Occipital lobe (tissue), 2 donors: ENCODE data around the gene GH1. TPM values are rescaled to one million over a fixed set of nuclear protein-coding genes. Genes with fewer than 3 reads are reported as not detected.

Experiments used
- DNase-seq: peaks from one replicate; lab custom pipeline; 2025; lab: John Stamatoyannopoulos, UW
- total RNA-seq: library from RNA; depleted of rRNA; stranded (reverse); fragments of >200 nt; gene quantifications from one replicate; pipeline ENCODE4 v1.2.3, GENCODE V29; 2014

Gene GH1
- total RNA-seq, 1 donor from 2014 or later, result not detected

DNA sequence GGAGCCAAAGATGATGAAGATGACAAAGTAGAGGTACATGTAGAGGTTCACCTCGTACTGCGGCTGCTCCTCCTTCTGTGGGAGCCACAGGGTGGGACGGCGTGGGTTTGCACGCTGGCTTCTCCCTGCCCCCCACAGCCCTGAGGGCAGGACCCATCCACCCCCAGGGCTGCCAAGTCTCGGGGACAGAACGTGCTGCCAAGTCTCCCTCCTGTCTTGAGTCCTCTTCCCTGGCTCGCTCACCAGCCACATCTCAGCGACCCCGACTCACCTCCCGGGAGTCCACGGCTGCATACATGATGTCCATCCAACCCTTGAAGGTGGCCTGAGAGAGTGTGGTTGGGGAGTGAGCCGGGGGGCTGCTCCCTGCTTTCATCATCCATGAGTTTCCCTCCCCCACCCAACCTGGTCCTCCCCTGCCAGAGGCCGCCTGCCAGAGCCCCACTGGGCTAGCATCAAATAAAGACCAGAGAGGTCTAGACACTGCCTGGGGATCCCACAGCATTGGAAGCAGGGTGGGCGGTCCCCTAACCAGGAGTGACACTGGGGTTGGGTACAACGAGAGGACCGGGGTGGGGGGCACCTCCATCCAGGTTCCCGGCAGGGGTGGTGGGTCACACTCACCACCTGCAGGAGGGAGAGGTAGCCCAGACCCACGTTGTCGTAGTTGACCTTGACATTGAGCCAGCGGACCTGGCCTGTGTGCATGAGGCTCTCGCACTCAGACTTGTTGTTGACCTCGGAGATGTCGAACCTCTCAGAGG is 26.3 kb upstream of the GH1 start:
- no peak for DNase-seq

GRCh38 chr17:63943745-63944144 is 25.1 kb upstream of the GH1 start:
- DNase-seq, result no peak

DNA sequence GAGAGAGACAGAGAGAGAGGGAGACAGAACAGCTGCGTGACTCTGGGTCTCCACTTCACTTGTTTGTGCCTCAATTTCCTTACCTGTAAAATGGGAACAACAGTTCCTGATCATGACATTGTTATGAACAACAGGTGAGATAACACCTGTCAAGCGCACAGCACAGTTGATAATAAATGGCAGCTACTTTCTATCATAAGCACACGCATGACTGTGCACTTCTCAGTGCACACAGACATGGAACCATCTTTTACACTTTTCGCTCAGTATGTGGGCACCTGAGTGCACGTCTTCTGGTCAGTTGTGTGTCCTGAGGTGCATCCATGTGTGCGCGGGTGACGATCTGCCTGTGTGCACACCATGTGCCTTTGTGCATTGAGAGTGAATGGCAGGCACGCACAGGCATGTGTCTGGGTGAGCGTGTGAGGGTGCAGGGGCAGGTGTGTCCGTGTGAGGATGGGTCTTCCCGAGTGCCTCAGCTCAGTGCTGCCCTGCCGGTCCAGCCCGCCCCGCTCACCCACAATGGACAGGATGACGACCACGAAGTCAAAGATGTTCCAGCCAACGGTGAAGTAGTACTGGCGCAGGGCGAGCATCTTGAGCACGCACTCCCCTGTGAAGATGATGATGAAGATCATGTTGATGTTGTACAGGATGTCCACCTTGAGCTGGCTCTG is 23.8 kb upstream of the GH1 start:
- no peak for DNase-seq

DNA sequence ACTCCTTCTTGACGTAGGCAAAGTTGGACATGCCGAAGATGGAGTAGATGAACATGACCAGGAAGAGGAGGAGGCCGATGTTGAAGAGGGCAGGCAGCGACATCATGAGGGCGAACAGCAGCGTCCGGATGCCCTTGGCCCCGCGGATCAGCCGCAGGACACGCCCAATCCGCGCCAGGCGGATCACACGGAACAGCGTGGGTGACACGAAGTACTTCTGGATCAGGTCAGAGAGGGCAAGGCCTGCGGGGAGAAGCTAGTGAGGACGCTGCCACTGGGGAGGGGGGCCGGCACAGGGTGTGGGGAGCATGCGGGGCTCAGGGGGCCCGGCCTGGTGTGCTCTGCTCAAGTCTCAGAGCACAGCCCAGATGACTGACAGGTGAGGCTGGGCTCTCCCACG is 23.1 kb upstream of the GH1 start:
- DNase-seq, result no peak

DNA sequence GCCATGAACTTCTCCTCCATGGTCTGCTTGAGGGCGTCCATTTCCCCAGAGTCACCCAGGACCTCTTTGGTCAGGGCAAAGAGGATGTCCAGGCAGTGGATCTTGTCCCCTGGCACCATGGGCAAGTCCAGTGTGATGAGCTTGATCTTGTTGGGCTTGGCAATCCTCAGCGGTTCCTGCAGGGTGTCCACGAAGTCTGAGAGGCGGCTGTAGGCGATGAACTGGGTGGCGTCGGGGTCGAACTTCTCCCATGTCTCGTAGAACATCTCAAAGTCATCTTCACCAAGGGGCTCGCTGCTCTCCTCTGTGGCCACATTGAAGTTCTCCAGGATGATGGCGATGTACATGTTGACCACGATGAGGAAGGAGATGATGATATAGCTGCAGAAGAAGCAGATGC is 22.5 kb upstream of the GH1 start:
- no peak for DNase-seq

DNA sequence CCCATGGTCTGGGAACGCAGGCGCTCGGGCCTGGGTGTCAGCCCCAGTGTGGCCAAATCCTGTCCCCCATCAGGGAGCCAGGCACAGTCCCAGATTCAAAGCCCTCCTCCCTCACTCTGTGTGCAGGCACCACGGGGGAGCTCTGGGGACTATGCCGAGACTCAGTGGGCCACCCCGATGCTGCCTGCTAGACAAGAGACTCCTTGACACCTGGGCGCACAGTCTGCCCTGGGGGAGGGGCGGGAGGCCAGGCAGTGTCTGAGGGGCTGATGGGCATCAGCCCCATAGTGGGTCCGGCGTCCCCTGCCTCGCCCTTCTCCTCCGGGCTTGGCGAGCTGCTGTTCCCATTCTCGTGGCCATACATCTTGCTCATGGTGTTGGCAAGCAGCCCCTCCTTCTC is 21.9 kb upstream of the GH1 start:
- DNase-seq, result no peak

- no peak for DNase-seq
Measured at GRCh38 chr17:63939884-63940283, 21.2 kb upstream of the GH1 start.

DNA sequence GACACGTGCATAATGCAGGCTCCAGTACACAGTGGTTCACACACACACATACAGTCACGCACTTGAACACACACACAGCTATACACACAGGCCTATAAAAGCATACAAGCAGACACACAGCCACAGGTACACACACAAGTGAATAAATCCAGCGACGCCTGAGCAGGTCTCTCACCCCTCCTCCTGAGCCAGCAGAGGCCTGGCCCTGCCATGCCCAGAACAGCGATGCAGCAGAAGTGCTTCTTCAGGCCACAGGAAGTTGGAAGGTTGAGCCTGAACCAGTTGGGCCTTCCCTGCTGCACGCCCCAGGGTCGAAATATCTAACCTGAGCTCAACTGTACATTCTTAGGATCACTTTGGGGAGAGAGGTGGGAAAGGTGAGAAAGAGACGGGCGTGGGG is 20.8 kb upstream of the GH1 start:
- DNase-seq, result no peak

- DNase-seq, result no peak
Measured at GRCh38 chr17:63937920-63938319, 19.3 kb upstream of the GH1 start.

DNA sequence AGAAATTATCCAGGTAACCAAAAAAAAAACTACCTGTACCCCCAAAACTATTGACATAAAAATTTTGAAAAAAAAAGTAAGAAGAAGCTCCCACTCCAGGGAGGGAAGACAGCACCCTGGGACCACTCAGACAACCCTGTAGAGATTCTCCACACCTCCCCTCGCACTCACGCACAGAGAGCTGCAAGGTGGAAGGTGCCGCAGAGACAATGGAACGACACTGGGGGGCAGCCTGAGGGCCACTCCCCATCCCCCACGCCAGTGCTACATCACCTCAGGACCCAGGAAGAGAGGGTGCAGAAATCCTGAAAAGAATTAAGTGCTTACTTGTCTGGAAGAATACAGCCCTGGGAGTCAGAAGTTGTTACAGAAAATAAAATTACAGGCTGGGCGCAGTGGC is 18.7 kb upstream of the GH1 start:
- no peak for DNase-seq

DNA sequence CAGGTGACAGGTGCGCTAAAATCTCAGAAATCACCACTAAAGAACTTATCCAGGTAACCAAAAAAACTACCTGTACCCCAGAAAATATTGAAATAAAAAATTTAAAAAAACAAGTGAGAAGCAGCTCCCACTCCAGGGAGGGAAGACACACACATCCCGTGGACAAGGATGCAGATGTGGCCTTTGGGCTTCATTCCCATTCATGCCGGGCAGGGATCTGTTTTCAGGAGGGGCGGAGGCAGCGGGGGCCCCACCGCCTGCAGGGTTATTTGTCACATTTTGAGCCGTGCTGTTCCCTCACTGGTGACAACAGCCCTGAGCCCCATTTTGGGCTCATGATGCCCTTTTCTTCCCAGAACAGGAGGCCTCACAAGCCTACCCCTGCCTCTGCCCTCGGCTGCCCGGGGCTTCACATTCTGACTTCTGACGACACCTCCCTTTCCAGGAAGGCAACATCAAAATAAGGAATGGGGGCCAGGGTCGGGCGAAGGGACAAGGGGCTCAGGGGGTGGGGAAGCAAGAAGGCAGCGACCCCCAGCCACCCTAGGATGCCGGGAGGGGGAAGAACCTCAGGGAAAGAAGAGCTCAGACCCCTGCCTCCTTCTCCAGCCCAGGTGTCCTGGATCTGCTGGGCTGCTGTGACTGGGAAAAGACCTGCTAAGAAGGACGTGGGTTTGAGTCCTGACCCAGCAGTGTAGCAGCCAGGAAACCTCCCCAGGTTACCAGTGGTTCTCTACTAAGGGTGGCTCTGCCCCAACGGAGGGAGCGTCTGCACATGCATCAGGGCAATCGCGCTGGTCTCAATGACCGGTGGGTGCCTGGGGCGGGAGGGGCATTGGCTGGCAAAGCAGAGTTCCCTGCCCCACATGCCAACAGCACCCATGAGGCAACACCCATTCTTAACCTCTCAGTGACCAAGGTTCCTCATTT is 15.8 kb upstream of the GH1 start:
- DNase-seq, result no peak

DNA sequence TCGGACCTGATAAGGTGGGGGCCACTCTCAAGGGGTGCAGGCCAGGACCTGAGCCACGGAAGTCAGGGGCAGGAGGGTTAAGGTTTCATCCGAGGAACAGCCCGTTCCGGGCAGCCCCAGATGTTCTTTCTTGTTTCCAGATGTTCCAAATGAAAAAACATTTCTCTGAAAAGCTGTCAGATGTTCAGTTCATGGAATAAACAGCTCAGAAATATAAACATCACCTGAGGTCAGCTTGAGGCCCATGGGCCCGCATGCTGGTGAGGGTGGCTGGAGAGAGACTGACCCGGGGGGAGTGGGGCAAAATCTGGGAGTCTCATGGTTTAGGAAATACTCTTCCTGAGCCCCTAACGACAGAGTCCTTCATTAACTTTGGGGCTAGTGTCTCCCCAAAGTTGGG is 15.0 kb upstream of the GH1 start:
- DNase-seq, result no peak

DNA sequence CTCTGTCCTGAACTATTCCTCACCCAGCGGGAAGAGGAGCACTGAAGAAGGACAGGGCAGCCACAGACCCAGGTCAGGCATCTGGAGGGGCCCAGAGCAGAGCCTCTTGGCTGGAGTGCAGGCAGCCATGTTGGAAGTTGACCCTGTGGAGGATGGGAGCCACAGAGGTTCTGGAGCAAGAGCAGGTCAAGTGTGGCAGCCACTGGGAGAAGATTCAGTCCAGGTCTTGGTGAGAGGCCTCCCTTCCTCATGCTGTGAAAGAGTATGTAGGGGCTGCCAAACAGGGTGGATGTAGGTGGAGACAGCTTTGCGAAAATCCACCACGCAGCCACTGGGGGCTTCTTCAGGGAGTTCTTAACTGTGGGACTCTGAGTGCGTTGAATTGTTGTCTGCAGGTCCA is 14.1 kb upstream of the GH1 start:
- no peak for DNase-seq

DNA sequence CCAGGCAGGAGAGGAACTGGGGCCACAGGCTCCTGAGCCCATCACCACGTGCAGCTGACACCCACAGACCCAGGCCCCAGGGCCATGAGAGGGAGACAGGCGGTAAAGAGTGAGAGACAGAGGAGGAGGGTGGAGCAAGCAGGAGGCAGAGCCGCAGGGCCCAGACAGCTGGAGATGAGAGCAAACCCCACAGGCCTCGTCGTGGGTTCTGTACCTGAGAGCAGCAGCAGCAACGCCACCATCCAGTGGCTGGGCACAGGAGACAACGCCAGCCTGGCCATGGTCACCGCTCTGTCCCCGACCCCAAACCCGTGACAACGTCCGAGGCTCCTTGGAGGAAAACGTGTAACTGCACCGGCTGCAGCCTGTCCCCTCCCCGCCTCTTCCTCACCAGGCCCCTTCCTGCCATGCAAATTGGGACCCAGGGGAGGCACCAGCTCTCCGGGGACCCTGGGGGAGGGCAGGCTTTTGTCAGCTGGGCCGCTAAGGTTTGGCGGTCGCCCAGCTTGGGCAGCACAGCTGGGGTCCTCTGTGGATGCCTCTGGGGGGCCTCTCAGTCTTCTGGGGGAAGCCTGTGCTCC is 13.4 kb upstream of the GH1 start, which contains the start of gene CD79B:
CD79B (minus strand) TSS at position 351 of the 581 bp plus-strand sequence; CDS start at position 281, 70 bp downstream.
- DNase-seq, result no peak

DNA sequence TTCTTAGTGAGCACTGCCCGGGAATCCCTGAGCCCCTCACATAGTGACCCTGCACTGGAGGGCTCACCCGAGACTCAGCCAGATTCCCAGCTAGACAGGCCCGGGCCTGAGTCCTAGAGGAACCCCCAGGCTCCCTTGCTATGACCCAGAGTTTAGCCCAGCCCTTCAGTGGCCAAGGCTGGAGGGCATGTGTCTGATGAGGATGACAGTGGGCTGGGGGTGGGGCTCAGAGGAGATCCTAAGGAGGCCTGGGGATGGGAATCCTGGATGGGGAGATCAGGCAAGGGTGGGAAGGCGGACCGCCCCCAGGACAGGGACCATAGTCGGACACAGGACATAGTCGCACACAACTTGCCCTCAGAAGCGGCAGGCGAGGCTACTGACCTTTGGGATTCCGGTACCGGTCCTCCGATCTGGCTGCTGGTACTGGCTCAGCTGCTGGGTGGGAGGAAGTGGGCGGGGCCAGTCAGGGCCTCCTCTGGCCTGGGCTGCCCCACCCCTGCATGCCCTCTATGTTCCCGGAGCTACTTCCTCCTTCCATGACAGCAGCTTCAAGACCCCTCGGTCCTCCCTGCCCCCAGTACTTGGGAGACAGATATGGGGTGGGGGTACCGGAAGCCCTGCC is 12.4 kb upstream of the GH1 start:
- no peak for DNase-seq

DNA sequence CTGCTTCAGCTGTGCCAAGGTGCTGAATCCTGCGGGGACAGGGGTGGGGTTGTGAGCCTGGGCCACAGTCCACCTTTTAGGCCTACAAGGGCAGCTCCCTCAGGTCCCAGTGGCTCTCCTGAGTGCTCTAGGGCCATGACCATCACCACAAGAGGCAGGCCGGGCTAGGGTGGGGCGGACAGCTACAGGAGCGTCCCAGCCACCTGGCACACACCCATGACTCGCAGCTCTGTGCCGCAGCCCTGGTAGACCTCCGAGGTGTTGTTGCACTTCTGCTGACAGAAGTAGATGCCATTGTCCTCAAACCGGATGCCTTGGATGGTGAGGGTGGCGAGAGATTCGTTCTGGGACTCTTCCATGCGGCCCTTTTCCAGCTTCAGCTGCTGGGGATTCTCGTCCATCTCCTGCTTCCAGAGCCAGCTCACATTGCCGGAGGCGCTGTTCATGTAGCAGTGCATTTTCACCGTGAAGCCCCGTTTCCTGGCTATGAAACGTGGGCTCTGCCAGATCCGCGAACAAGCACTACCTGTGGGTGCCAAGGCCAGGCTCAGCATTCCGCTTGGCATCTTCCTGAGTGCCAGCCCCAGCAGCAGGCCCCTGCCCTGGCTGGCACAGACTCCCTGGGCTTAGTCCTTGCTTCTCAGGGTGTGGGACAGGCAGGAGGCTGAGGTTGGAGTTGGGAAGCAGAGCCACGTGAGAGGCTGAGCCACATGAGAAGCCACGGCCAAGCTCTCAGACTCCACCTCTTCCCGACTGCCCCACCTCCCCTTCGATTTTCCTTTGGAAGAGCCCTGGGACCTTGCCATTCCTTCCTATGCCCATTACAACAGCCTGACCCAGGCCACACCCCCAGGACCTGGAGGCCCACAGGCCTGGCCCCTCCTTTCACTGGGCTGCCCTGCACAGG is 11.5 kb upstream of the GH1 start:
- DNase-seq, result no peak

GRCh38 chr17:63928966-63929695 is 10.5 kb upstream of the GH1 start:
- DNase-seq, result no peak

GRCh38 chr17:63928172-63928666 is 9.6 kb upstream of the GH1 start:
- no peak for DNase-seq

DNA sequence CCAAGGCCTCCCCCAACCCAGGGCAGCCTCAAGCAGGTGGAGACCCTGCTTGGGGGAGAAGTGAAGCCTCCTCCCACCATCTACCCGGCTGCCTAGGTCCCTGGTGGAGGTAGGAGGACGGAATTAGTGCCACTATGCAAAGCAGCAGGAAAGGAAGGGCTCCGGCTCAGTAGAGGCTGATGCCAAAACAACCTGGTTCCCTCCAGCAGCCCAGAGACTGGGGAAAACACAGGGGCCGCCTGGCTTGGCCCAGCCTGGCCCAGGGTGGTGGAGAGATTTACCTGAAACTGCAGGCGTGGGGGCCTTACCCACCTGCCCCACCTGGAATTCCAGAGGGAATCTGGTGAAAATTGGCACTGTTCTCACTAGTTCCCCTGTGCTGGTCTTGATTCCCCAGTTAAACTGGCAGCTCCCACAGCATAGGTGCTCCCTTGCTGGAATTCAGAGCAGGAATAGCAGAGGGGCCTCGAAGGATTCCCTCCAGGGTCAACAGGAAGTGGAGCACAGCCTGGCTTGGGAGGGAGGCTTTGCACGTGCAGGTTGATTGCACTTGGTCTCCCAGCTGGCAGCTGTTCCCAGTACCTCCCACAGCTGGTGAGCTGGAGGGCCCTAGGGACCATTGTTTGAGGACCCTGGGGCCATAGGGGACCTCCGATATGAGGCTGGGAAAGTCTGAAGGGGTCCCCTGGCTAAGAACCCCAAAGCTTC is 9.0 kb upstream of the GH1 start:
- DNase-seq, result no peak
